Fibroblast of the aortic adventitia (primary cell): ENCODE data around the gene CHST8. TPM values are rescaled to one million over a fixed set of nuclear protein-coding genes. Genes with fewer than 3 reads are reported as not detected.

Experiments
- DNase-seq: peaks from one replicate; pipeline ENCODE4 v3.0.0-alpha.2; 2010; ENCODE audit warnings: low read depth
- H3K4me3 ChIP-seq: 2 replicates; pipeline ENCODE4 v1.5.1; 2011; ENCODE audit warnings: low read depth, mild to moderate bottlenecking, control low read depth, low read length, moderate library complexity
- total RNA-seq: library from RNA; depleted of rRNA; stranded (reverse); fragments of >200 nt; gene quantifications from 2 replicates; pipeline ENCODE4 v1.2.3, GENCODE V29; 2012; ENCODE audit warnings: low replicate concordance
- TF ChIP-seq, protein P1 (sequence below): IDR thresholded peaks from 2 replicates; pipeline ENCODE4 v1.5.1; 2011; ENCODE audit warnings: mild to moderate bottlenecking, low read length, control low read depth, inconsistent platforms; ENCODE audit not compliant: insufficient read depth

Gene CHST8
- total RNA-seq, 1 donor: not detected

DNA sequence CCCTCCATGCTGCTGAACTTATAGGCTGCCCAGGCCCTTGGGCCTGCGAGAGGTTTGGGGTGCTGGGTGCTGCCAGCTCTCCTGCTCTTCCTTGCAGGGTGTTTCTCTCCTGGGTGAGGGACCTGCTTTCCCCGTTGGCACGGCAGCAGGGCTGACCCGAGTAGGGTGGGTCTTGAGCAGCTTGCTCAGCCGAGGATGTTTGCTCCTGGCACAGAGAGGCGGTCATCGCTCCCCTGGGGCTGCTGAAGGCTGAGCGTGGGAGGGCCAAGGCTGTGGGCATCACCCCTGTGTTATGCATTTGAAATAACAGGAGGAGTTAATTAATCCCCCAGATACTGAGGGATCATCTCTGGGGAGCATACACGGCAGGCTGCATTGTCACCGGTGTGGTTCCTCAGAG lies 180.2 kb downstream of the CHST8 start:
- no peak for DNase-seq
- TF ChIP-seq, protein P1, sequence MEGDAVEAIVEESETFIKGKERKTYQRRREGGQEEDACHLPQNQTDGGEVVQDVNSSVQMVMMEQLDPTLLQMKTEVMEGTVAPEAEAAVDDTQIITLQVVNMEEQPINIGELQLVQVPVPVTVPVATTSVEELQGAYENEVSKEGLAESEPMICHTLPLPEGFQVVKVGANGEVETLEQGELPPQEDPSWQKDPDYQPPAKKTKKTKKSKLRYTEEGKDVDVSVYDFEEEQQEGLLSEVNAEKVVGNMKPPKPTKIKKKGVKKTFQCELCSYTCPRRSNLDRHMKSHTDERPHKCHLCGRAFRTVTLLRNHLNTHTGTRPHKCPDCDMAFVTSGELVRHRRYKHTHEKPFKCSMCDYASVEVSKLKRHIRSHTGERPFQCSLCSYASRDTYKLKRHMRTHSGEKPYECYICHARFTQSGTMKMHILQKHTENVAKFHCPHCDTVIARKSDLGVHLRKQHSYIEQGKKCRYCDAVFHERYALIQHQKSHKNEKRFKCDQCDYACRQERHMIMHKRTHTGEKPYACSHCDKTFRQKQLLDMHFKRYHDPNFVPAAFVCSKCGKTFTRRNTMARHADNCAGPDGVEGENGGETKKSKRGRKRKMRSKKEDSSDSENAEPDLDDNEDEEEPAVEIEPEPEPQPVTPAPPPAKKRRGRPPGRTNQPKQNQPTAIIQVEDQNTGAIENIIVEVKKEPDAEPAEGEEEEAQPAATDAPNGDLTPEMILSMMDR: no peak
- H3K4me3 ChIP-seq: no peak overlapping the region

DNA sequence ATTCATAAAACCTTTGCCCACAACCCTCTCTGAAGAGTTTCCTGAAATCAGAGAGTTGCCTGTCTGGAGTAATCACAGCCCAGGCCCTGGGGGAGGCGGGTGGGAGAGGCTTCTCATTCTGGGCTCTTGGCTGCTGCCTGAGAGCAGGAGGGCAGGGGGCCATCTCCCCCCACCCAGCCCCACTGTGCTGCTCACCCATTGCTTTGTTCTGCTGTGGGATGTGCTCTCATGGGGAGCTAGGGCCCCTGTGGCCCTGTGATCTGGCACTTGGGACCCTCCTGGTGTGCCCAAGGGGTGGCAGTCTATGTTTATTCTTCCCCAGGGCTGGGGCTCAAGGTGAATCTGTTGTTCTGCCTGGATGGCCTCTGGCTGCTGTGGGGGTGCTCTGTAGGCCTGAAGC lies 181.0 kb downstream of the CHST8 start:
- TF ChIP-seq, protein P1: no peak
- DNase-seq: no peak
- H3K4me3 ChIP-seq: no peak overlapping the region

GRCh38 chr19:33803383-33803782 lies 181.6 kb downstream of the CHST8 start:
- no peak overlapping the region for H3K4me3 ChIP-seq
- DNase-seq: no peak
- TF ChIP-seq, protein P1: no peak

DNA sequence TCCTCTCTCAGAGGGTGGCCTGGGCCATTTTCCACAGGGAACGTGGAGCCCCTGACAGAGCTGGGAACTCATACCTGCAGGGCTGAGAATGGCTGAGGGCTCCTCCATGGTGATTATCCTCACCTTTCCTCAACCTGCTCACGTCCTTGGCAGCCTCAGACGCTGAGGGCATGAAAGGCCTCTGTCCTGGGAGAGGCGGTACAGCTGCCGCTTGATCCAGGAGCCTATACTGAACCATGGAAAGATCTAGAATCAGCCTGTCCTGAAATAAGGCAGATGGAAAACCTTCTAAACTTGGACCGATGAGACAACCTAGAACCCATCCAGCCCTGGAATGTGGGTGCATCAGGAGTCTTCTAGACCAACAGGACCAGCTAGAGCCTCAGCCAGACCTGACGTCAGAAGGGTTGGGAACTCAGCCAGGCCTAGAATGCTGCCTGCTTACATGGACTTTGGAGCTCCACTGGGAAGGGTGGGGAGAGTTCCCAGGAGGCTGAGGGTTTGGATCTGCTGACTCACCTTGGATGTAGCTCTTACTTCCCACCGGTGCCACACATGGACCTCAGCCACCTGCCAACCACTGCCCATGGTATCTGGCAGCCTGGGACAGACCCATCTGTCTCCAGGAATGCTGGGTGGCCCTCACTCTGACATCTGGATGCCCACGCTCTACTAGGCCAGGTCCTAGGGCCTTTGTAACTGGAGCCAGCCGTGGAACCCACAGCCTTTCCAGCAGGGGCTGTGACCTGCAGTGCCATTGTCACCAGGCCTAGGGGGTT lies 182.5 kb downstream of the CHST8 start:
- no peak overlapping the region for H3K4me3 ChIP-seq
- TF ChIP-seq, protein P1: no peak
- peak; percentile 87 for DNase-seq

- no peak for DNase-seq
- TF ChIP-seq, protein P1: no peak
- H3K4me3 ChIP-seq: no peak overlapping the region
These were observed 183.6 kb downstream of the CHST8 start for GRCh38 chr19:33805313-33805712.

DNA sequence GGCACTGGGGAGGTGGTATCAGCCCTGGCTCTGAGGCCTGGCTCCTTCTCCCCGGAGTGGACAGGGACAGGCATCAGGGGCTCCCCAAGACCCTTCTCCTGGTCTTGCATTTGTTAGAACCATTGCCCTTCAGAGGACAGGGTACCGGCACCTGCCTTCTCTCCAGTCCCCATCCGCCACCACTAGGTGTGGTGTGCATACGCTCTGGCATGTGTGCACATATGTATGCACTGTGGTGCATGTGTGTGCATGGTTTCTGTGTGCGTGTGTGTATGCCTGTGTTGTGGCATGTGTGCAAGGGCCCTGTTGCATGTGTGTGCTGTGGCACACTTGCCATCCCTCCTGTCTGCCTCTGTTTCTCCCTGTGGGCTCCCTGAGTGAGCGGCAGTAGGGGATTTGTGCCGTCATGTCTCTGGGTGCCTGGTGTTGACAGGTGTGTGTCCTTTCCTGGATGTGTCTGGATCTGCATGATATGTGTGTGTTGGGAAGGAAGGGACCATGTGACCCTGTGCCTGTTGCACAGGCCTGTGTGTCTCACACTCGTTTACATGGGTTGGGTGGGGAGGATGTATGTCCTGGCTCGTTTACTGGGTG lies 184.2 kb downstream of the CHST8 start:
- DNase-seq: no peak
- TF ChIP-seq, protein P1: no peak

More for the DNA sequence above, 184.2 kb downstream of the CHST8 start:
- H3K4me3 ChIP-seq: no peak overlapping the region
